ENCODE measurements around the gene MAGI2. TPM values are rescaled to one million over a fixed set of nuclear protein-coding genes. Genes with fewer than 3 reads are reported as not detected.

The MAGI2 gene
- total and polyA plus RNA-seq, 2 donors (not counting 3 experiments of a cell fraction or from before 2014, with no cell fraction given) = 0.28 to 6.0 TPM

GRCh38 chr7:78112488-78112887 lies 1341.0 kb downstream of the MAGI2 start:
- CTCF ChIA-PET = no interaction called here
- no peaks in the 10 kb centered on the region for H4K20me1 ChIP-seq (replicated peaks; ENCODE audit: control insufficient read depth, extremely low read depth, insufficient read depth, low read length)
- H3K9me1 ChIP-seq (replicated peaks; ENCODE audit: control insufficient read depth, extremely low read depth, insufficient read depth, low read length) = no peaks in the 10 kb centered on the region
- no peaks in the 10 kb centered on the region for H3K4me1 ChIP-seq (ENCODE audit: control insufficient read depth, extremely low read depth, insufficient read depth, low read length)
- no TSS peak for BruUV-seq (replicated peaks)
- DNase-seq (ENCODE audit: low read depth, low spot score) = no peak
- H3K4me2 ChIP-seq (ENCODE audit: insufficient read depth, low read length) = no peak overlapping the region
- intact Hi-C loops (cut with micrococcal nuclease) = no loop called here
- no peak for FAIRE-seq
- H3K27me3 ChIP-seq (ENCODE audit: control insufficient read depth in 2 of 2, insufficient read depth in 2 of 2, low read length in 2 of 2) = no peaks in the 10 kb centered on the region
- no peak overlapping the region for H2AFZ ChIP-seq (ENCODE audit: low read depth, low read length)
- no peaks in the 10 kb centered on the region for H3K79me2 ChIP-seq (ENCODE audit: control insufficient read depth, insufficient read depth, low read length)
- dilution Hi-C loops (cut with MboI; ENCODE audit: extremely low pct_ligation_motif_present, low sequenced_read_pairs) = no loop called here
- H3K4me3 ChIP-seq (replicated peaks in 1 of 3; ENCODE audit: insufficient read depth in 1 of 3, low read depth in 1 of 3, low read length in 3 of 3) = no peak overlapping the region
- POLR2A ChIA-PET = no interaction called here
- TF ChIP-seq GATA2 (IDR thresholded peaks at IDR 0.05; ENCODE audit: insufficient read depth, insufficient read length, low read depth, low read length) = no peak
- no peak for TF ChIP-seq EZH2 (IDR thresholded peaks at IDR 0.05; ENCODE audit: borderline replicate concordance, low read depth, low read length, severe bottlenecking)
- TF ChIP-seq JUN (IDR thresholded peaks at IDR 0.05; ENCODE audit: borderline replicate concordance, insufficient read depth, insufficient read length, low read depth) = no peak
- no peak for TF ChIP-seq FOS (IDR thresholded peaks at IDR 0.05; ENCODE audit: borderline replicate concordance, insufficient read depth, low read length)
- no peak for TF ChIP-seq POLR2A (IDR thresholded peaks at IDR 0.05; ENCODE audit: low read depth, low read length)
- TF ChIP-seq MYC (IDR thresholded peaks at IDR 0.05; ENCODE audit: low read depth, low read length) = no peak
- TF ChIP-seq MAX (IDR thresholded peaks at IDR 0.05; ENCODE audit: insufficient read depth, insufficient read length) = no peak
- no peak for TF ChIP-seq POLR2AphosphoS5 (IDR thresholded peaks at IDR 0.05; ENCODE audit: insufficient read depth, low read depth, low read length)
- no peak for TF ChIP-seq CTCF (IDR thresholded peaks at IDR 0.05; ENCODE audit: extremely low read depth in 1 of 2, insufficient read depth in 1 of 2, low read depth in 1 of 2, low read length in 2 of 2)
- H3K27ac ChIP-seq (ENCODE audit: insufficient read depth, low read depth, low read length) = no peak overlapping the region
- no peaks in the 10 kb centered on the region for H3K36me3 ChIP-seq (ENCODE audit: control insufficient read depth in 2 of 2, extremely low read depth in 1 of 2, insufficient read depth in 2 of 2, low read length in 2 of 2)
- H3K9me3 ChIP-seq (replicated peaks; ENCODE audit: control insufficient read depth, insufficient read depth, low read length) = no peaks in the 10 kb centered on the region
- no peak overlapping the region for H3K9ac ChIP-seq (replicated peaks; ENCODE audit: extremely low read depth, insufficient read depth, low read length)
